ENCODE data around the gene CDC14B.

CDC14B gene

GRCh38 chr9:96519787-96520186 lies 99.9 kb downstream of the CDC14B start:
- Histone ChIP-seq H3K4me3 (ENCODE audit: low read length) (no peak overlapping the region), H3K9me3 (ENCODE audit: control insufficient read depth, low read depth, low read length) (no peaks in the 10 kb centered on the region), H3K27ac (ENCODE audit: low read length) (no peak overlapping the region), H3K9ac (ENCODE audit: low read length) (no peak overlapping the region), H3K4me1 (ENCODE audit: control insufficient read depth, low read depth, low read length) (no peaks in the 10 kb centered on the region), H3K27me3 (ENCODE audit: control insufficient read depth, insufficient read depth, low read length) (no peaks in the 10 kb centered on the region), H3K36me3 (ENCODE audit: control insufficient read depth, low read depth, low read length) (peaks cover 18% of the 10 kb centered on the region)

- no peak overlapping the region for H3K9ac ChIP-seq (ENCODE audit: low read length)
- no peaks in the 10 kb centered on the region for H3K27me3 ChIP-seq (ENCODE audit: control insufficient read depth, insufficient read depth, low read length)
- H3K36me3 ChIP-seq (ENCODE audit: control insufficient read depth, low read depth, low read length) = peaks cover 21% of the 10 kb centered on the region
- H3K4me3 ChIP-seq (ENCODE audit: low read length) = no peak overlapping the region
- H3K4me1 ChIP-seq (ENCODE audit: control insufficient read depth, low read depth, low read length) = no peaks in the 10 kb centered on the region
- H3K9me3 ChIP-seq (ENCODE audit: control insufficient read depth, low read depth, low read length) = no peaks in the 10 kb centered on the region
- no peak overlapping the region for H3K27ac ChIP-seq (ENCODE audit: low read length)
Observed at GRCh38 chr9:96519095-96519494, 100.5 kb downstream of the CDC14B start.

- Histone ChIP-seq H3K4me3 (ENCODE audit: low read length) (no peak overlapping the region), H3K36me3 (ENCODE audit: control insufficient read depth, low read depth, low read length) (peaks cover 18% of the 10 kb centered on the region), H3K4me1 (ENCODE audit: control insufficient read depth, low read depth, low read length) (no peaks in the 10 kb centered on the region), H3K27ac (ENCODE audit: low read length) (no peak overlapping the region), H3K27me3 (ENCODE audit: control insufficient read depth, insufficient read depth, low read length) (no peaks in the 10 kb centered on the region), H3K9ac (ENCODE audit: low read length) (no peak overlapping the region), H3K9me3 (ENCODE audit: control insufficient read depth, low read depth, low read length) (no peaks in the 10 kb centered on the region)
Observed at GRCh38 chr9:96515621-96516470, 103.8 kb downstream of the CDC14B start.

DNA sequence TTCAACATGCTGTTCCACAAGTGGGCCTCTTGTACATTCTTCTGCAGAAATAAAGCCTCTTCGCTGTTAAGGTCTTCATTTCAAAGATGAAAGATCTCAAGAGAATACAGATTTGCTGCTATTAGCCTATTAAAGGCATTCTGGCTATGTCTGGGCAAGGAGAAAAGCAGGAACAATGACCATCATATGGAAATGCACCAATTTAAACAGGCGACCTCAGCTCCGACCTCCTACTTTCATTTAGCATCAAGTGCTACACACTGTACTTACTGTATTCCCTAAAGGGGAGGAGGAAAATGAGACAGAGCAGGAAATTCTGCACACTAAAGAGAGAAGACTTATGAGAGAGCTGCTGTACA lies 104.9 kb downstream of the CDC14B start:
- peaks cover 18% of the 10 kb centered on the region for H3K36me3 ChIP-seq (ENCODE audit: control insufficient read depth, low read depth, low read length)
- H3K27me3 ChIP-seq (ENCODE audit: control insufficient read depth, insufficient read depth, low read length) = no peaks in the 10 kb centered on the region
- H3K27ac ChIP-seq (ENCODE audit: low read length) = no peak overlapping the region
- H3K4me1 ChIP-seq (ENCODE audit: control insufficient read depth, low read depth, low read length) = peaks cover 4% of the 10 kb centered on the region
- H3K4me3 ChIP-seq (ENCODE audit: low read length) = no peak overlapping the region
- no peaks in the 10 kb centered on the region for H3K9me3 ChIP-seq (ENCODE audit: control insufficient read depth, low read depth, low read length)
- no peak overlapping the region for H3K9ac ChIP-seq (ENCODE audit: low read length)

GRCh38 chr9:96514108-96514799 lies 105.4 kb downstream of the CDC14B start:
- no peaks in the 10 kb centered on the region for H3K9me3 ChIP-seq (ENCODE audit: control insufficient read depth, low read depth, low read length)
- no peak overlapping the region for H3K4me3 ChIP-seq (ENCODE audit: low read length)
- no peak overlapping the region for H3K9ac ChIP-seq (ENCODE audit: low read length)
- peaks cover 8% of the 10 kb centered on the region for H3K4me1 ChIP-seq (ENCODE audit: control insufficient read depth, low read depth, low read length)
- no peaks in the 10 kb centered on the region for H3K27me3 ChIP-seq (ENCODE audit: control insufficient read depth, insufficient read depth, low read length)
- H3K27ac ChIP-seq (ENCODE audit: low read length) = no peak overlapping the region
- H3K36me3 ChIP-seq (ENCODE audit: control insufficient read depth, low read depth, low read length) = peaks cover 18% of the 10 kb centered on the region

GRCh38 chr9:96513622-96514021 lies 106.0 kb downstream of the CDC14B start:
- Histone ChIP-seq H3K9me3 (ENCODE audit: control insufficient read depth, low read depth, low read length) (no peaks in the 10 kb centered on the region), H3K4me1 (ENCODE audit: control insufficient read depth, low read depth, low read length) (peaks cover 8% of the 10 kb centered on the region), H3K4me3 (ENCODE audit: low read length) (no peak overlapping the region), H3K27me3 (ENCODE audit: control insufficient read depth, insufficient read depth, low read length) (no peaks in the 10 kb centered on the region), H3K36me3 (ENCODE audit: control insufficient read depth, low read depth, low read length) (peaks cover 22% of the 10 kb centered on the region), H3K27ac (ENCODE audit: low read length) (no peak overlapping the region), H3K9ac (ENCODE audit: low read length) (no peak overlapping the region)

GRCh38 chr9:96512240-96512639 lies 107.4 kb downstream of the CDC14B start:
- Histone ChIP-seq H3K4me1 (ENCODE audit: control insufficient read depth, low read depth, low read length) (peaks cover 8% of the 10 kb centered on the region), H3K9me3 (ENCODE audit: control insufficient read depth, low read depth, low read length) (no peaks in the 10 kb centered on the region), H3K27ac (ENCODE audit: low read length) (no peak overlapping the region), H3K4me3 (ENCODE audit: low read length) (no peak overlapping the region), H3K9ac (ENCODE audit: low read length) (no peak overlapping the region), H3K27me3 (ENCODE audit: control insufficient read depth, insufficient read depth, low read length) (no peaks in the 10 kb centered on the region), H3K36me3 (ENCODE audit: control insufficient read depth, low read depth, low read length) (peaks cover 22% of the 10 kb centered on the region)

GRCh38 chr9:96510258-96510657 lies 109.4 kb downstream of the CDC14B start:
- no peaks in the 10 kb centered on the region for H3K27me3 ChIP-seq (ENCODE audit: control insufficient read depth, insufficient read depth, low read length)
- no peak overlapping the region for H3K27ac ChIP-seq (ENCODE audit: low read length)
- H3K9me3 ChIP-seq (ENCODE audit: control insufficient read depth, low read depth, low read length) = no peaks in the 10 kb centered on the region
- peak overlapping the region; percentile 33 for H3K9ac ChIP-seq (ENCODE audit: low read length)
- H3K4me1 ChIP-seq (ENCODE audit: control insufficient read depth, low read depth, low read length) = peaks cover 8% of the 10 kb centered on the region
- H3K36me3 ChIP-seq (ENCODE audit: control insufficient read depth, low read depth, low read length) = peaks cover 22% of the 10 kb centered on the region
- H3K4me3 ChIP-seq (ENCODE audit: low read length) = no peak overlapping the region

DNA sequence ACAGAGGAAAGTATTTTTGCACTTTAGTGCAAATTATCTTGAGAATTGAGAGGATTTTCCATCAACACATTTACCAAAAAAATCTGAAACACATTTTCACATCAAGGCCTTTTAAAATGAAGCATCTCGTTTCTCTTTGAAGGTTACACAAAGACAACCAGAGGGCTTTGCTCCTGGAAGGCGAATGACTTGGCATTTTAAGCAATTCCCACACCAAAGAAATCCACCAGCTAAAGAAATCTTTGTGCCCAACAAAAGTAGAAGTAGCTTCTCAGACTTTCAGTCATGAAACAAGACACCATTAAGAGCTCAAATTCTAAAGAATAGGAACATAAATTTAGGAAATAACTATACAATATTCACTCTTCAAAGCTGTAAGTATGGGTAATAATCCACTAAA lies 109.8 kb downstream of the CDC14B start:
- Histone ChIP-seq H3K9ac (ENCODE audit: low read length) (peak overlapping the region; percentile 33), H3K4me3 (ENCODE audit: low read length) (no peak overlapping the region), H3K27ac (ENCODE audit: low read length) (peak overlapping the region; percentile 38), H3K9me3 (ENCODE audit: control insufficient read depth, low read depth, low read length) (no peaks in the 10 kb centered on the region), H3K36me3 (ENCODE audit: control insufficient read depth, low read depth, low read length) (peaks cover 21% of the 10 kb centered on the region), H3K27me3 (ENCODE audit: control insufficient read depth, insufficient read depth, low read length) (no peaks in the 10 kb centered on the region), H3K4me1 (ENCODE audit: control insufficient read depth, low read depth, low read length) (peaks cover 8% of the 10 kb centered on the region)

GRCh38 chr9:96509026-96509425 lies 110.6 kb downstream of the CDC14B start:
- Histone ChIP-seq H3K36me3 (ENCODE audit: control insufficient read depth, low read depth, low read length) (peaks cover 14% of the 10 kb centered on the region), H3K4me1 (ENCODE audit: control insufficient read depth, low read depth, low read length) (peaks cover 8% of the 10 kb centered on the region), H3K9me3 (ENCODE audit: control insufficient read depth, low read depth, low read length) (no peaks in the 10 kb centered on the region), H3K9ac (ENCODE audit: low read length) (no peak overlapping the region), H3K27ac (ENCODE audit: low read length) (no peak overlapping the region), H3K4me3 (ENCODE audit: low read length) (no peak overlapping the region), H3K27me3 (ENCODE audit: control insufficient read depth, insufficient read depth, low read length) (no peaks in the 10 kb centered on the region)

GRCh38 chr9:96508227-96508940 lies 111.3 kb downstream of the CDC14B start:
- H3K27ac ChIP-seq (ENCODE audit: low read length) = no peak overlapping the region

More at GRCh38 chr9:96508227-96508940, 111.3 kb downstream of the CDC14B start:
- H3K4me1 ChIP-seq (ENCODE audit: control insufficient read depth, low read depth, low read length) = peaks cover 14% of the 10 kb centered on the region
- no peak overlapping the region for H3K9ac ChIP-seq (ENCODE audit: low read length)
- no peaks in the 10 kb centered on the region for H3K27me3 ChIP-seq (ENCODE audit: control insufficient read depth, insufficient read depth, low read length)
- no peaks in the 10 kb centered on the region for H3K9me3 ChIP-seq (ENCODE audit: control insufficient read depth, low read depth, low read length)
- peaks cover 7% of the 10 kb centered on the region for H3K36me3 ChIP-seq (ENCODE audit: control insufficient read depth, low read depth, low read length)
- H3K4me3 ChIP-seq (ENCODE audit: low read length) = no peak overlapping the region

All from iPS-18a (cell line).